Measurements from ENCODE around the gene GRID2IP.
A peak's percentile ranks its signal among the peaks of the same experiment; 100 is the strongest.

GRID2IP gene

DNA sequence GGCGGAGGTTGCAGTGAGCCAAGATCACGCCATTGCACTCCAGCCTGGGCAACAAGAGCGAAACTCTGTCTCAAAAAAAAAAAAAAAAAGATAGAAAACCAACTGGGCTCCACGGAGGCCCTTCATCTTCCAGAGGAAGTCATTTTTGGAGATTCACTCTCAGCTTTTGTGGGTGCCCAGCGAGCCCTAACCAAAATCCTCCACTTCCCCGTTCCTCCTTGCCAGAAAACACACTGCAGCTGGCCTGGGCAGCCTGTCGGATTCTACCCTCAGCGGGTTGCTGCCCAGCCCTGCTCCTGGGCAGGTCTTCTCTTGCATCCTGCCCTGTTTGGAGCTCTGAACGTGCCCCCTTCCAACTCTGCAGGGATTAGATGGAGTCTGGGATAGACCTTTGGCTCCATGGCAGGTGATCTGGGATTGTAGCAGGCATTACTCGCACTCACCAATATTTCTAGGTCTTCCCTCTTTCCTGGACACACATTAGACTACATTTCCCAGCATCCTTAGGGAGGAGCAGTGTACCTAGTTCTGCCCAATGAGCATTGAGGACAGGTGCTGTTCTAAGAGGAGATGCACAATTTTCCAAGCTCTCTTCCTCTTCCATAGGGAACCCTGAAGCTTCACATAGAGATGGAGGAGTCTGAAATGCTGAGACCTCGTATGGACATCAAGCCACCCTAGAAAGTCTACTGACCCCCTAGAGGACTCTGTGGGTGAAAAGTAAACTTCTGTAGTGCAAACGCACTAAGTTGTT is 4.6 kb downstream of the GRID2IP start:
- 44% methylated on average over 4 of the region's 12 CpGs for WGBS (ENCODE audit: insufficient coverage)
- no peaks in the 10 kb centered on the region for H3K27me3 ChIP-seq (replicated peaks in 2 of 5; ENCODE audit: control insufficient read depth in 4 of 5, insufficient read depth in 5 of 5, low read length in 4 of 5)
- H3K27ac ChIP-seq (ENCODE audit: insufficient read depth in 1 of 2, low read depth in 1 of 2, low read length in 2 of 2, poor library complexity in 1 of 2, severe bottlenecking in 2 of 2) = no peak overlapping the region
- H3K4me3 ChIP-seq (ENCODE audit: control insufficient read depth in 1 of 7, extremely low read depth in 1 of 7, insufficient read depth in 4 of 7, low read depth in 2 of 7, low read length in 6 of 7) = no peak overlapping the region
- ChIA-PET POLR2A (interaction anchor here (1.1 kb wide), 1 partner anchor 12 kb away, joined by 4 read pairs; no protein-coding TSS in a partner anchor), CTCF (interaction anchor here (0.6 to 4.4 kb wide), 8 partner anchors 10 to 46 kb away, joined by 3 to 31 read pairs (median 4); no protein-coding TSS in a partner anchor)
- no peaks in the 10 kb centered on the region for H3K36me3 ChIP-seq (ENCODE audit: control insufficient read depth in 4 of 4, insufficient read depth in 4 of 4, low read length in 3 of 4)
- peaks cover 0 to 20% (median 18%) of the 10 kb centered on the region in 4 experiments for H3K4me1 ChIP-seq (ENCODE audit: control extremely low read depth in 1 of 4, control insufficient read depth in 4 of 4, insufficient read depth in 4 of 4, low read length in 3 of 4)
- DNase-seq = peak in 1 of 3 donors; percentile 37
- H3K9me3 ChIP-seq (ENCODE audit: control extremely low read depth in 1 of 5, control insufficient read depth in 4 of 5, insufficient read depth in 2 of 5, low read depth in 1 of 5, low read length in 4 of 5) = no peaks in the 10 kb centered on the region

DNA sequence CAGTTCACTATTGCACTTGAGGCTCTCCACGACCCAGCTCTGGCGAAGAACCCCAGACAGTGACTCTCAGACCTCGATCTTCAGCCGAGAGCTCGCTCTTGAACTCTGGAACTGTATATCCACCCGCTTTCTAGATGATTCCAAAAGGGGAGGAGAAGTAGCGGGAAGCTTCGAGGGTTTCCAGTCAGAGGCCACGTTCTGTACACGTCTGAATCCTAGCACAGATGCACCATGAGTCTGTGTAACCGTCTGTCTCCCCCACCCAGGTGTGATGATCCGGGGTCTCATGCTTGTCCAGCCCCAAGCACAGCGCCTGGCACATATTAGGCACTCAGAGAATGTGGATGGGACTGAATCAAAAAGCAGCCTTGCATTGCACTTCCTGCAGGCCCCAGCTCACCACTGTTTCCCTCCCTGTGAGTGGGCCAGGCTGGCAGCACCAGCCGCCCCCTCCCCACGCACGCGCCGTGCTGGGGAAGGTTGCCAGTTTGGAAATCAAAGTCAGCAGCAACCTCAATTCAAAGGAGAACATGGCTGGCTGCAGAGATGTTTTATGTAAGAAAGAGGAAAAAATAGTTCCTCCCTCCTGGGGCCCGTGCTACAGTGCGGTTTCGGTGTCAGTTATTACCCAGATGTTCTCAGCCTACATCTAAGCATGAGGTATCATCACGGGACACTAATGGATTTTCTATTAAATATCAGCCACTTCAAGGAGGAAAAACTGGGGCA is 5.7 kb downstream of the GRID2IP start:
- DNase-seq = peak; percentile 40 to 86 (median 77)
- Histone ChIP-seq H3K27ac (ENCODE audit: insufficient read depth in 1 of 2, low read depth in 1 of 2, low read length in 2 of 2, poor library complexity in 1 of 2, severe bottlenecking in 2 of 2) (no peak overlapping the region), H3K9me3 (ENCODE audit: control extremely low read depth in 1 of 5, control insufficient read depth in 4 of 5, insufficient read depth in 2 of 5, low read depth in 1 of 5, low read length in 4 of 5) (no peaks in the 10 kb centered on the region), H3K4me3 (ENCODE audit: control insufficient read depth in 1 of 7, extremely low read depth in 1 of 7, insufficient read depth in 4 of 7, low read depth in 2 of 7, low read length in 6 of 7) (peak overlapping the region in 1 of 7 experiments; percentile 23), H3K4me1 (ENCODE audit: control extremely low read depth in 1 of 4, control insufficient read depth in 4 of 4, insufficient read depth in 4 of 4, low read length in 3 of 4) (peaks cover 0 to 20% (median 18%) of the 10 kb centered on the region in 4 experiments), H3K36me3 (ENCODE audit: control insufficient read depth in 4 of 4, insufficient read depth in 4 of 4, low read length in 3 of 4) (no peaks in the 10 kb centered on the region), H3K27me3 (replicated peaks in 2 of 5; ENCODE audit: control insufficient read depth in 4 of 5, insufficient read depth in 5 of 5, low read length in 4 of 5) (no peaks in the 10 kb centered on the region)
- CTCF ChIA-PET = interaction anchor here (1.3 to 1.4 kb wide), 4 partner anchors 12 to 47 kb away, joined by 3 to 6 read pairs (median 6); no protein-coding TSS in a partner anchor
- 48% methylated on average over 19 of the region's 22 CpGs for WGBS (ENCODE audit: insufficient coverage)
- POLR2A ChIA-PET = no interaction called here

DNA sequence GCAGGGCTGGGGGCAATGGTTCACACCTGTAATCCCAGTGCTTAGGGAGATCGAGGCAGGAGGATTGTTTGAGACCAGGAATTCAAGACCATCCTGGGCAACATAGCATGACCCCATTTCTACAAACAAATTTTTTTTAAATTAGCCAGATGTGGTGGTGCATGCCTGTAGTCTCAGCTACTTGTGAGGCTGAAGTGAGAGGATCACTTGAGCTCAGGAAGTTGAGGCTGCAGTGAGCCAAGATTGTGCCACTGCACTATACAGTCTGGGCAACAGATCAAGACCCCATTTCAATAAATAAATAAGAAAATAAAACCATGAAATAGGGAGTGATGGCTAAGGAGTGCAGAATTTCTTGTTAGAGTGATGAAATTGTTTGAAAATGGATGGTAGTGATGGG is 8.9 kb downstream of the GRID2IP start:
- CTCF ChIA-PET = no interaction called here
- no peak for DNase-seq
- no CpG with 5 or more reads among the region's 1 CpG for WGBS (ENCODE audit: insufficient coverage)
- POLR2A ChIA-PET = no interaction called here
- no peak overlapping the region for H3K4me3 ChIP-seq (ENCODE audit: control insufficient read depth in 1 of 7, extremely low read depth in 1 of 7, insufficient read depth in 4 of 7, low read depth in 2 of 7, low read length in 6 of 7)
- H3K36me3 ChIP-seq (ENCODE audit: control insufficient read depth in 4 of 4, insufficient read depth in 4 of 4, low read length in 3 of 4) = no peaks in the 10 kb centered on the region
- H3K27me3 ChIP-seq (replicated peaks in 2 of 5; ENCODE audit: control insufficient read depth in 4 of 5, insufficient read depth in 5 of 5, low read length in 4 of 5) = peaks cover 0 to 5% (median 0%) of the 10 kb centered on the region in 5 experiments
- no peak overlapping the region for H3K27ac ChIP-seq (ENCODE audit: insufficient read depth in 1 of 2, low read depth in 1 of 2, low read length in 2 of 2, poor library complexity in 1 of 2, severe bottlenecking in 2 of 2)
- peaks cover 0 to 20% (median 18%) of the 10 kb centered on the region in 4 experiments for H3K4me1 ChIP-seq (ENCODE audit: control extremely low read depth in 1 of 4, control insufficient read depth in 4 of 4, insufficient read depth in 4 of 4, low read length in 3 of 4)
- no peaks in the 10 kb centered on the region for H3K9me3 ChIP-seq (ENCODE audit: control extremely low read depth in 1 of 5, control insufficient read depth in 4 of 5, insufficient read depth in 2 of 5, low read depth in 1 of 5, low read length in 4 of 5)

DNA sequence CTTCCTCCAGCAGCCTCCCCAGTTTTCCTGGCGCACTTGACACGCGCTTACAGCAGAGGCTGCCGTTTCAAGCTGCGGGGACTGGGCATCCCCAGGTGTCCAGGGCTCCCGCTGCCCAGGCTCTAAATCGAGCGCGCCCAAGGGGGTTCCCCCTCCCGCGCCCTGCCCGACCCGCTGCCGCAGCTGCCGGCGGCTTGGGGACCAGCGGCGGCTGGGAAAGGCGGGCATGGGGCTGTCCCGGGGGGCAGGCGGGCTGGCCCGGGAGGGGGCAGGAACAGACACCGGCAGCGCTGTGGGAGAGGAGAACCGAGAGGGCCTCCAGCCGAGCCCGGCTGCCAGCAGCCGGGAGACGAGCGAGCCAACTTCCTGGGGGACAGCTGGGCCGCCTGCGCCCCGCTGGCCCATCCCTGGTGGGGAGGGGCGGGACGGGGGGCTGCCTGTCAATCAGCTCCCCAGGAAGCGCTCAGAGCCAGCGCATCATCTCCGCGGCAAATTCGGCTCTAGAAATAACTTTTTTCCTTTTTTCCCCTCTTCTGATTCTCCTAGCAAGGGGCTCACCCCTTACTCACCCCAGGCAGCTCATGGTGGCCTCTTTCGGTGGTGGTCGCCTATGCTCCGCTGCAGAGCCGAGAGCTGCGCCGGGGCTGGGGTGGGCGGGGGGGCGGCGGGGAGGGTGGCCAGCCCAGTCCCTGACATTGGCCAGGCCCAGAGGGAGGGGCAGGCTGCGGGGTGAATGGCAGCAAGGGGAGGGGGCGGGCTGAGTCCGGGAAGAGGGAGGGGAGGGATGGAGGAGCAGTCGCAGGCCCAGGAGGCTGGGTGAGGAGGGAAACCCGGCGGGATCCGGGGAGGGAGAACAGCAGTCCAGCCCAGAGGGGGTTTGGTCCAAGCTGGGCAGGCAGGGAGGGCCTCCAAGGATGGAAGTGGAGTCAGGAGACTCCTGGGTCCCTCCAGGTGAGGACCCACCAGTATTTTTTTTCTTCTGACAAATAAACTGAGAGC is 14.7 kb downstream of the GRID2IP start:
- CTCF ChIA-PET = interaction anchor here (1.6 to 3.0 kb wide), 5 partner anchors 11 to 23 kb away, joined by 5 to 19 read pairs (median 7); no protein-coding TSS in a partner anchor
- POLR2A ChIA-PET = no interaction called here
- H3K4me3 ChIP-seq (ENCODE audit: control insufficient read depth in 1 of 7, extremely low read depth in 1 of 7, insufficient read depth in 4 of 7, low read depth in 2 of 7, low read length in 6 of 7) = peak overlapping the region in 5 of 7 experiments; percentile 32 to 74 (median 52)

DNA sequence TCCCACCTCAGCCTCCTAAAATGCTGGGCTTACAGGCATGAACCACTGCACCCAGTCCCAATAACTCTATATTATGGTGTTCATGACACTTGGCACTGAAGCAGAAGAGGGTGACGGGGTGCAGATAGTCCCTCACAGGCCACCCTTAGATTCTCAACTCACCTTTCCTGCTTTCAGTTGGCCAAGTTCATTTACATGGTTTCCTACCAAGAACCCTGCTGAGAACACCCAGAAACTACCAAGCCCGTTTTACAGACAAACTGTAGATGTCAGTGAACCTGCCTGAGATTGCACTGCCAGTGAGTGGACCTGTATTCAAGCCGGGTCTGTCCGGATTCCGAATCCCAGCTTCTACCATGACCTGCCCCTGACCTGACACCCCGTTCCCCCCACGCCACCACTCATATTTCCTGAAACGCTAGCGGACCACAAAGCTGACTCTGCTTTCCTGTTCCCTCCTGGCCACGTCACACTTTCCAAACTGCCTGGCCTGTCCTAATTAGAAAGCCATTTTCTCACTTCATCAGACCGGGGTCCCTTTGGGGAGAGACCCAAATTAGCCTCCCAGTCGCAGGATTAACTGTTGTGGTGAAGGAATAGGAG is 17.3 kb downstream of the GRID2IP start:
- Histone ChIP-seq H3K4me1 (ENCODE audit: control extremely low read depth in 1 of 4, control insufficient read depth in 4 of 4, insufficient read depth in 4 of 4, low read length in 3 of 4) (peaks cover 0 to 48% (median 26%) of the 10 kb centered on the region in 4 experiments), H3K27me3 (replicated peaks in 2 of 5; ENCODE audit: control insufficient read depth in 4 of 5, insufficient read depth in 5 of 5, low read length in 4 of 5) (peaks cover 0 to 18% (median 0%) of the 10 kb centered on the region in 5 experiments), H3K36me3 (ENCODE audit: control insufficient read depth in 4 of 4, insufficient read depth in 4 of 4, low read length in 3 of 4) (no peaks in the 10 kb centered on the region), H3K4me3 (ENCODE audit: control insufficient read depth in 1 of 7, extremely low read depth in 1 of 7, insufficient read depth in 4 of 7, low read depth in 2 of 7, low read length in 6 of 7) (peak overlapping the region in 2 of 7 experiments; percentile 42 to 43), H3K9me3 (ENCODE audit: control extremely low read depth in 1 of 5, control insufficient read depth in 4 of 5, insufficient read depth in 2 of 5, low read depth in 1 of 5, low read length in 4 of 5) (no peaks in the 10 kb centered on the region), H3K27ac (ENCODE audit: insufficient read depth in 1 of 2, low read depth in 1 of 2, low read length in 2 of 2, poor library complexity in 1 of 2, severe bottlenecking in 2 of 2) (peak overlapping the region in 1 of 2 experiments; percentile 35)
- peak; percentile 56 to 80 (median 72) for DNase-seq
- CTCF ChIA-PET = interaction anchor here (0.7 to 1.5 kb wide), 5 partner anchors 9 to 119 kb away, joined by 3 to 6 read pairs (median 3); no protein-coding TSS in a partner anchor
- POLR2A ChIA-PET = interaction anchor here (1.0 kb wide), 2 partner anchors 13 to 21 kb away, joined by 4 to 6 read pairs; no protein-coding TSS in a partner anchor
- WGBS (ENCODE audit: insufficient coverage) = 4% methylated on average over 8 of the region's 12 CpGs

More for the DNA sequence above, 14.7 kb downstream of the GRID2IP start:
- no peaks in the 10 kb centered on the region for H3K9me3 ChIP-seq (ENCODE audit: control extremely low read depth in 1 of 5, control insufficient read depth in 4 of 5, insufficient read depth in 2 of 5, low read depth in 1 of 5, low read length in 4 of 5)
- peaks cover 0 to 12% (median 0%) of the 10 kb centered on the region in 5 experiments for H3K27me3 ChIP-seq (replicated peaks in 2 of 5; ENCODE audit: control insufficient read depth in 4 of 5, insufficient read depth in 5 of 5, low read length in 4 of 5)
- no peak overlapping the region for H3K27ac ChIP-seq (ENCODE audit: insufficient read depth in 1 of 2, low read depth in 1 of 2, low read length in 2 of 2, poor library complexity in 1 of 2, severe bottlenecking in 2 of 2)
- no peaks in the 10 kb centered on the region for H3K36me3 ChIP-seq (ENCODE audit: control insufficient read depth in 4 of 4, insufficient read depth in 4 of 4, low read length in 3 of 4)
- WGBS (ENCODE audit: insufficient coverage) = 0% methylated on average over 44 of the region's 56 CpGs
- H3K4me1 ChIP-seq (ENCODE audit: control extremely low read depth in 1 of 4, control insufficient read depth in 4 of 4, insufficient read depth in 4 of 4, low read length in 3 of 4) = peaks cover 0 to 38% (median 21%) of the 10 kb centered on the region in 4 experiments
- DNase-seq = peak in 1 of 3 donors; percentile 47

DNA sequence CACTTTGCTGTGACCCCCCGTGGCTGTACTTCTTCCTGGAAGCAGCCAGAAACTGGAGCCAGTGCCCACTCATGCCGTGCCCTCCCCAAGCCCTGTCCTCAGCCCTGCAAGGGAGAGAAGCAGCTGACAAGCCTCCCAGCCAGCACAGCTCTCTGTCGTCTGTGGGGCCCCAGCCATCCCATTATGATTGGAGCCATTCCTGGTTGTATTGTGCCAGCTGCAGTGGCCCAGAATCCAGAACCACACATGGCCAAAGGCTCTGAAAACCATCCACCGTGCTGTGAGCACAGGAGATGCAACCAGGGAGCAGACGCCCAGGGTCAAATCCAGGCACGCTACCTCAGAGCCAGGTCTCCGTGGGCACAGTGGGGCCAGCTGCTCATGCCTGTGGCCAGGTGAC is 18.7 kb downstream of the GRID2IP start:
- POLR2A ChIA-PET = no interaction called here
- Histone ChIP-seq H3K27me3 (replicated peaks in 2 of 5; ENCODE audit: control insufficient read depth in 4 of 5, insufficient read depth in 5 of 5, low read length in 4 of 5) (peaks cover 0 to 24% (median 1%) of the 10 kb centered on the region in 5 experiments), H3K4me1 (ENCODE audit: control extremely low read depth in 1 of 4, control insufficient read depth in 4 of 4, insufficient read depth in 4 of 4, low read length in 3 of 4) (peaks cover 0 to 48% (median 28%) of the 10 kb centered on the region in 4 experiments), H3K27ac (ENCODE audit: insufficient read depth in 1 of 2, low read depth in 1 of 2, low read length in 2 of 2, poor library complexity in 1 of 2, severe bottlenecking in 2 of 2) (no peak overlapping the region), H3K4me3 (ENCODE audit: control insufficient read depth in 1 of 7, extremely low read depth in 1 of 7, insufficient read depth in 4 of 7, low read depth in 2 of 7, low read length in 6 of 7) (no peak overlapping the region), H3K36me3 (ENCODE audit: control insufficient read depth in 4 of 4, insufficient read depth in 4 of 4, low read length in 3 of 4) (no peaks in the 10 kb centered on the region), H3K9me3 (ENCODE audit: control extremely low read depth in 1 of 5, control insufficient read depth in 4 of 5, insufficient read depth in 2 of 5, low read depth in 1 of 5, low read length in 4 of 5) (no peaks in the 10 kb centered on the region)
- CTCF ChIA-PET = interaction anchor here (1.4 to 1.5 kb wide), 2 partner anchors 22 to 44 kb away, joined by 3 read pairs; no protein-coding TSS in a partner anchor
- WGBS (ENCODE audit: insufficient coverage) = 91% methylated on average over 7 of the region's 7 CpGs
- no peak for DNase-seq

Measured in common myeloid progenitor, CD34-positive (primary cell).